IMR-90 (cell line): ENCODE data around the gene CDC37L1. TPM values are rescaled to one million over a fixed set of nuclear protein-coding genes. Genes with fewer than 3 reads are reported as not detected.

Source experiments
- ATAC-seq: fragments of 200-7000 bp; cut with Tn5 transposase; 2 replicates; pipeline ENCODE4 v1.9.1; 2020; ENCODE audit warnings: low read depth, mild to moderate bottlenecking, moderate library complexity
- BruUV-seq: library from RNA; stranded (reverse); fragments of 400-500 nt; replicated peaks from 2 replicates; lab custom pipeline; 2021; lab: Mats Ljungman, UMichigan
- CTCF ChIA-PET: fragments of 300-600 bp; formaldehyde crosslinking; extraction: SDS; loops from one replicate; lab custom pipeline; 2021; ENCODE audit warnings: antibody characterized with exemption; lab: Yijun Ruan, JAX
- POLR2A ChIA-PET: fragments of 300-600 bp; sonication (Branson Sonifier 250); formaldehyde crosslinking; loops from one replicate; lab custom pipeline; 2022; ENCODE audit warnings: antibody characterized with exemption; ENCODE audit not compliant: unreplicated experiment; lab: Charles Lee
- DNase-seq: peaks from one replicate; pipeline ENCODE4 v3.0.0; 2013
- H2AFZ ChIP-seq: replicated peaks from 2 replicates; pipeline ENCODE3; 2013; ENCODE audit warnings: low read length, mild to moderate bottlenecking; ENCODE audit not compliant: poor library complexity
- H2AK5ac ChIP-seq: 2 replicates; pipeline ENCODE4 v1.6.1; 2013; ENCODE audit warnings: low read depth, low read length, inconsistent platforms
- H2AK9ac ChIP-seq: replicated peaks from 2 replicates; pipeline ENCODE3; 2013; ENCODE audit warnings: mild to moderate bottlenecking, low read depth, low read length, moderate library complexity; ENCODE audit not compliant: poor library complexity
- H2BK120ac ChIP-seq: 2 replicates; pipeline ENCODE4 v1.6.1; 2013; ENCODE audit warnings: low read depth, low read length, inconsistent platforms
- H2BK15ac ChIP-seq: 3 replicates; pipeline ENCODE4 v1.6.1; 2013; ENCODE audit warnings: low read depth, low read length, inconsistent platforms
- H2BK20ac ChIP-seq: 2 replicates; pipeline ENCODE4 v1.6.1; 2013; ENCODE audit warnings: low read depth, mild to moderate bottlenecking, inconsistent platforms, low read length, moderate library complexity
- H2BK5ac ChIP-seq: 2 replicates; pipeline ENCODE4 v1.6.1; 2013; ENCODE audit warnings: mild to moderate bottlenecking, low read depth, low read length, inconsistent platforms; ENCODE audit not compliant: poor library complexity, severe bottlenecking
- H3K14ac ChIP-seq: replicated peaks from 2 replicates; pipeline ENCODE4 v1.6.1; 2013; ENCODE audit warnings: low read depth, low read length, inconsistent platforms
- H3K18ac ChIP-seq: 2 replicates; pipeline ENCODE4 v1.6.1; 2013; ENCODE audit warnings: low read depth, low read length, control low read depth
- H3K23ac ChIP-seq: 2 replicates; pipeline ENCODE4 v1.6.1; 2013; ENCODE audit warnings: low read depth, low read length, inconsistent platforms
- H3K27ac ChIP-seq: 2 replicates; pipeline ENCODE4 v1.5.1; 2013; ENCODE audit warnings: mild to moderate bottlenecking, control low read depth, low read length; ENCODE audit not compliant: insufficient read depth
- H3K27me3 ChIP-seq: 2 replicates; pipeline ENCODE4 v1.6.1; 2013; ENCODE audit warnings: low read length; ENCODE audit not compliant: control insufficient read depth, insufficient read depth
- H3K36me3 ChIP-seq: 2 replicates; pipeline ENCODE4 v1.6.1; 2013; ENCODE audit warnings: low read length, mixed read lengths; ENCODE audit not compliant: control insufficient read depth, insufficient read depth
- H3K4ac ChIP-seq: 2 replicates; pipeline ENCODE4 v1.6.1; 2013; ENCODE audit warnings: low read depth, low read length, inconsistent platforms
- H3K4me1 ChIP-seq: 2 replicates; pipeline ENCODE4 v1.6.1; 2013; ENCODE audit warnings: low read length, mixed read lengths; ENCODE audit not compliant: control insufficient read depth, insufficient read depth
- H3K4me2 ChIP-seq: 2 replicates; pipeline ENCODE4 v1.6.1; 2013; ENCODE audit warnings: low read depth, mild to moderate bottlenecking, control low read depth, low read length, moderate library complexity
- H3K4me3 ChIP-seq: 2 replicates; pipeline ENCODE4 v1.5.1; 2013; ENCODE audit warnings: low read depth, mild to moderate bottlenecking, control low read depth, low read length, moderate library complexity; ENCODE audit not compliant: insufficient read depth
- H3K56ac ChIP-seq: 2 replicates; pipeline ENCODE4 v1.6.1; 2013; ENCODE audit warnings: low read length, inconsistent platforms; ENCODE audit not compliant: insufficient read depth; ENCODE audit errors: extremely low read depth
- H3K79me1 ChIP-seq, 2 experiments: 2 replicates each; pipeline ENCODE4 v1.6.1; 2013; ENCODE audit warnings: low read length in 2 of 2, inconsistent platforms in 1 of 2, low read depth in 1 of 2
- H3K9ac ChIP-seq: 2 replicates; pipeline ENCODE4 v1.6.1; 2013; ENCODE audit warnings: low read depth, low read length, control low read depth
- H3K9me1 ChIP-seq: 2 replicates; pipeline ENCODE4 v1.6.1; 2013; ENCODE audit warnings: low read length, inconsistent platforms; ENCODE audit not compliant: insufficient read depth
- H3K9me3 ChIP-seq: 2 replicates; pipeline ENCODE4 v1.6.1; 2013; ENCODE audit warnings: low read length; ENCODE audit not compliant: control insufficient read depth, insufficient read depth
- H4K20me1 ChIP-seq: 2 replicates; pipeline ENCODE4 v1.6.1; 2013; ENCODE audit warnings: low read length, inconsistent platforms; ENCODE audit not compliant: insufficient read depth
- H4K5ac ChIP-seq: 2 replicates; pipeline ENCODE4 v1.6.1; 2013; ENCODE audit warnings: mild to moderate bottlenecking, low read depth, low read length, control low read depth
- H4K8ac ChIP-seq, 2 experiments: 2 replicates each; pipeline ENCODE4 v1.6.1; 2013; ENCODE audit warnings: low read depth in 2 of 2, low read length in 2 of 2, control low read depth in 1 of 2, inconsistent platforms in 1 of 2
- H4K91ac ChIP-seq: 2 replicates; pipeline ENCODE4 v1.6.1; 2013; ENCODE audit warnings: low read depth, low read length, inconsistent platforms; ENCODE audit not compliant: insufficient read depth
- MAFK ChIP-seq: IDR thresholded peaks from 2 replicates; pipeline ENCODE4 v1.6.1; 2012; ENCODE audit warnings: low read depth, low read length, improper control_type of control experiment
- MXI1 ChIP-seq: IDR thresholded peaks from 2 replicates; pipeline ENCODE4 v1.6.1; 2012; ENCODE audit warnings: low read depth, mild to moderate bottlenecking, low read length, moderate library complexity, borderline replicate concordance
- USF2 ChIP-seq: fragments of 150-350 bp; IDR thresholded peaks from 2 replicates; pipeline ENCODE4 v1.6.1; 2017; ENCODE audit warnings: mild to moderate bottlenecking, antibody characterized with exemption, low read length, low read depth
- WGBS, 2 experiments: methylation state at CpG; one replicate each; pipeline versions ENCODE4 v1.1.5 to v1.1.7; 2013; ENCODE audit warnings: missing lambda C conversion rate in 2 of 2; ENCODE audit not compliant: insufficient read length in 1 of 2; ENCODE audit errors: extremely low coverage in 2 of 2; 5-methylcytosine and 5-hydroxymethylcytosine counted together
- dilution Hi-C: fragments of 300-500 bp; cut with HindIII; formaldehyde crosslinking; loops from one replicate; pipeline ENCODE4 v1.14.3; 2018; ENCODE audit warnings: low sequenced_read_pairs; ENCODE audit not compliant: unreplicated experiment
- in situ Hi-C: fragments of 300-500 bp; cut with MboI; formaldehyde crosslinking; loops from 3 replicates; pipeline ENCODE4 v1.14.3; 2019; ENCODE audit warnings: low sequenced_read_pairs, inconsistent platforms, mixed read lengths
- intact Hi-C: fragments of 100-400 bp; cut with micrococcal nuclease; formaldehyde crosslinking; loops from 2 replicates; pipeline ENCODE4 v1.10.0; 2022
- polyA plus RNA-seq, 3 experiments: library from polyadenylated mRNA; depleted of rRNA; stranded (reverse); fragments of >200 nt; gene quantifications; 2 replicates each; pipeline ENCODE4 v1.2.3, GENCODE V29; 2012; ENCODE audit warnings: low replicate concordance in 1 of 3
- total RNA-seq: library from RNA; depleted of rRNA; stranded (reverse); fragments of >200 nt; gene quantifications from 2 replicates; pipeline ENCODE4 v1.2.3, GENCODE V29; 2012

Gene CDC37L1
- total and polyA plus RNA-seq, 2 of the 4 experiments (the other 2 are of a cell fraction) = 6.6 to 7.3 TPM

- Histone ChIP-seq H3K9me1 (peaks cover 3% of the 10 kb centered on the region), H4K5ac (no peak overlapping the region), H2AK9ac (no peak overlapping the region), H4K20me1 (peaks cover 12% of the 10 kb centered on the region), H3K14ac (no peak overlapping the region), H4K8ac (no peak overlapping the region), H3K4ac (no peak overlapping the region), H3K9me3 (no peaks in the 10 kb centered on the region), H3K4me2 (no peak overlapping the region), H3K27ac (no peak overlapping the region), H2BK20ac (no peak overlapping the region), H3K27me3 (no peaks in the 10 kb centered on the region), H3K18ac (no peak overlapping the region), H3K56ac (no peak overlapping the region), H2BK120ac (no peak overlapping the region), H3K4me1 (no peaks in the 10 kb centered on the region), H3K79me1 (peaks cover 23 to 47% of the 10 kb centered on the region in 2 experiments), H2AFZ (no peak overlapping the region), H2BK15ac (no peak overlapping the region), H4K91ac (no peak overlapping the region), H2AK5ac (no peak overlapping the region), H2BK5ac (no peak overlapping the region), H3K36me3 (peaks cover 11% of the 10 kb centered on the region; the same call in 1 of the 2 replicates), H3K4me3 (no peak overlapping the region), H3K9ac (no peak overlapping the region), H3K23ac (no peak overlapping the region)
- in situ Hi-C loops = no loop called here
- 100% methylated on average over 1 of the region's 7 CpGs; no CpG with 5 or more reads in 1 of the 2 experiments for WGBS, 2 experiments
- intact Hi-C loops = loop anchor here (5.0 kb wide), 1 partner anchor 44 kb away; no protein-coding TSS in a partner anchor
- ChIA-PET CTCF (no interaction called here), POLR2A (no interaction called here)
- dilution Hi-C loops = no loop called here
- DNase-seq = no peak
- no TSS peak for BruUV-seq
- no peak for ATAC-seq
- TF ChIP-seq MXI1 (no peak), MAFK (no peak), USF2 (no peak)
Measured at GRCh38 chr9:4725706-4726442, 46.5 kb downstream of the CDC37L1 start.
